Fibroblast of pulmonary artery (primary cell): Measurements from ENCODE around the gene ERFL.

Source experiments
- DNase-seq: peaks from one replicate; pipeline ENCODE4 v3.0.0-alpha.2; 2010; ENCODE audit warnings: low read depth
- H3K4me3 ChIP-seq: replicated peaks from 2 replicates; pipeline ENCODE4 v1.5.1; 2011; ENCODE audit warnings: low read depth, mild to moderate bottlenecking, control low read depth, low read length, moderate library complexity
- CTCF ChIP-seq: IDR thresholded peaks from 2 replicates; pipeline ENCODE4 v1.5.1; 2011; ENCODE audit warnings: mild to moderate bottlenecking, control low read depth, low read length, inconsistent platforms; ENCODE audit errors: missing control alignments

The ERFL gene

GRCh38 chr19:41936416-41936850 lies 8.2 kb upstream of the ERFL start:
- no peak overlapping the region for H3K4me3 ChIP-seq
- TF ChIP-seq CTCF: no peak
- no peak for DNase-seq

- TF ChIP-seq CTCF: no peak
- H3K4me3 ChIP-seq: no peak overlapping the region
- DNase-seq: no peak
Measured at GRCh38 chr19:41935760-41936415, 7.6 kb upstream of the ERFL start.

GRCh38 chr19:41934849-41935374 lies 6.7 kb upstream of the ERFL start:
- TF ChIP-seq CTCF: peak; percentile 94
- peak; percentile 54 for DNase-seq
- no peak overlapping the region for H3K4me3 ChIP-seq

- no peak for DNase-seq
- H3K4me3 ChIP-seq: no peak overlapping the region
- no peak for TF ChIP-seq CTCF
Measured at GRCh38 chr19:41933693-41934426, 5.6 kb upstream of the ERFL start.

GRCh38 chr19:41932720-41933332 lies 4.6 kb upstream of the ERFL start:
- H3K4me3 ChIP-seq: no peak overlapping the region
- no peak for TF ChIP-seq CTCF
- DNase-seq: no peak

GRCh38 chr19:41932259-41932719 lies 4.0 kb upstream of the ERFL start:
- no peak for TF ChIP-seq CTCF
- H3K4me3 ChIP-seq: no peak overlapping the region
- DNase-seq: no peak
